ENCODE results near the gene DARS2.

DNA sequence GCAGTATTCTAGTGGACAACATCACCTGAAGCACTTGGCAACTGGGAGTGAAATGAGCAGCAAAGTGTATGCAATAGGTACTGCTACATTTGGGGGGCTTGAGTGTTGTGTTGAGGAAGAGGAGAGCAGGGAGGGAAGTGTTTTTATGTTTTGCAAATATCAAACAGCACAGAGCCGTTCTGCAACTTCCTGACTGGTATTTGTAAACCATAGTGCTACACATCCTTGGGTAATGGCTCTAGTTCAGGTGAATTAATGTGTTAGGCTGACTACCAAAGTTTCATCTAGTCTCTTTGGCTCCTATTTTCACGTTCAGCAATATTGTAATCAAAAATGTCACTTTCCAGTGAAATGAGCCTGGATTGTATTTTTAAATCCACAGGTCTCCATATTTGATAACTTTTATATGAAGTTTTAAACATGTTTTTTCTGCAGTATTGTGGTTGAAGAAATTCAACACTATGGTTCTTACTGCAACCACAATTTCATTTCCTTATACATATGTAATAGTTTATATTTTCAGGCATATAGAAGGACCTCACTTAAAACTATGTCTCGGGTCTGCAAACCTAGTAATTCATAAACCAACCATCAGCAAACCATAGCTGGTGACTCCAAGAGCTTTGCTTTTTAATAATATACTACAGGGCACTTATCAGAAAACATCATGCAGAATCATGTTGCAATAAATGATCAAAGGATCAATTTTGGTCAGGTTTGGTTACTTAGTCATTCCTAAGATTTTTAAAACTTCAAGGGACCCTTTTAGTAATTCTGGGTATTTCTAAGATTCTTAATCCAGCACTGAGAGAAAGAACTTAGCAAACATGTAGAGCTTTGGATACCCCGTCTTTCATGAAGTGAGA, 62.5 kb downstream of the DARS2 start:
- TF ChIP-seq, protein P1, sequence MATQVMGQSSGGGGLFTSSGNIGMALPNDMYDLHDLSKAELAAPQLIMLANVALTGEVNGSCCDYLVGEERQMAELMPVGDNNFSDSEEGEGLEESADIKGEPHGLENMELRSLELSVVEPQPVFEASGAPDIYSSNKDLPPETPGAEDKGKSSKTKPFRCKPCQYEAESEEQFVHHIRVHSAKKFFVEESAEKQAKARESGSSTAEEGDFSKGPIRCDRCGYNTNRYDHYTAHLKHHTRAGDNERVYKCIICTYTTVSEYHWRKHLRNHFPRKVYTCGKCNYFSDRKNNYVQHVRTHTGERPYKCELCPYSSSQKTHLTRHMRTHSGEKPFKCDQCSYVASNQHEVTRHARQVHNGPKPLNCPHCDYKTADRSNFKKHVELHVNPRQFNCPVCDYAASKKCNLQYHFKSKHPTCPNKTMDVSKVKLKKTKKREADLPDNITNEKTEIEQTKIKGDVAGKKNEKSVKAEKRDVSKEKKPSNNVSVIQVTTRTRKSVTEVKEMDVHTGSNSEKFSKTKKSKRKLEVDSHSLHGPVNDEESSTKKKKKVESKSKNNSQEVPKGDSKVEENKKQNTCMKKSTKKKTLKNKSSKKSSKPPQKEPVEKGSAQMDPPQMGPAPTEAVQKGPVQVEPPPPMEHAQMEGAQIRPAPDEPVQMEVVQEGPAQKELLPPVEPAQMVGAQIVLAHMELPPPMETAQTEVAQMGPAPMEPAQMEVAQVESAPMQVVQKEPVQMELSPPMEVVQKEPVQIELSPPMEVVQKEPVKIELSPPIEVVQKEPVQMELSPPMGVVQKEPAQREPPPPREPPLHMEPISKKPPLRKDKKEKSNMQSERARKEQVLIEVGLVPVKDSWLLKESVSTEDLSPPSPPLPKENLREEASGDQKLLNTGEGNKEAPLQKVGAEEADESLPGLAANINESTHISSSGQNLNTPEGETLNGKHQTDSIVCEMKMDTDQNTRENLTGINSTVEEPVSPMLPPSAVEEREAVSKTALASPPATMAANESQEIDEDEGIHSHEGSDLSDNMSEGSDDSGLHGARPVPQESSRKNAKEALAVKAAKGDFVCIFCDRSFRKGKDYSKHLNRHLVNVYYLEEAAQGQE (IDR thresholded peaks at IDR 0.05; ENCODE audit: insufficient read depth in 1 of 2, low read depth in 2 of 2, low read length in 2 of 2) = no peak
- TF ChIP-seq SIN3A (IDR thresholded peaks at IDR 0.05; ENCODE audit: borderline replicate concordance, insufficient read depth, low read length) = no peak
- no peak for TF ChIP-seq POLR2AphosphoS5 (IDR thresholded peaks at IDR 0.05; ENCODE audit: low read depth, low read length)
- no peak for TF ChIP-seq TAF1 (IDR thresholded peaks at IDR 0.05; ENCODE audit: borderline replicate concordance, insufficient read depth, low read length)
